ENCODE results near the gene RPP30. TPM values are rescaled to one million over a fixed set of nuclear protein-coding genes. Genes with fewer than 3 reads are reported as not detected.
"Not testable (repeated sequence)": the region's sequence is repeated elsewhere in the genome, so short reads cannot be mapped to it uniquely, and the experiment has no call there.

Gene RPP30
- total RNA-seq, 1 experiment from 2014 or later, result 55.0 TPM

GRCh38 chr10:90939648-90940047 is 67.9 kb downstream of the RPP30 start:
- DNase-seq (ENCODE audit: low read depth), result no peak

GRCh38 chr10:90942980-90943379 is 71.2 kb downstream of the RPP30 start:
- not testable (repeated sequence) for DNase-seq (ENCODE audit: low read depth)

DNA sequence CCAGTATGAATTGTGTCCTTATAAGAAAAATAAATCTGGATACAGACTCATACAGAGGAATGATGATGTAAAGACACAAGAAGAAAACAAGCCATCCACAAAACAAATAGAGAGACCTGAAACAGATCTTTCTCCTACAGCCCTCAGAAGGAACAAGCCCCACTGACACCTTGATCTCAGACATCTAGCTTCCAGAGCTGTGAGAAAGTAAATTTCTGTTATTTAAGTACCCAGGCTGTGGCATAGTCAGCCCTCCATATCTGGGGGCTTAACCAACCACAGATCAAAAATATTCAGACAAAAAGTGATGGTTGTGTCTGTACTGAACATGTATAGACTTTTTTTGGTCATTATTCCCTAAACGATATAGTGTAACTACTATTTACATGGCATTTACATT is 73.0 kb downstream of the RPP30 start:
- no peak for DNase-seq (ENCODE audit: low read depth)

GRCh38 chr10:90945491-90946070 is 73.8 kb downstream of the RPP30 start:
- no peak for DNase-seq (ENCODE audit: low read depth)

DNA sequence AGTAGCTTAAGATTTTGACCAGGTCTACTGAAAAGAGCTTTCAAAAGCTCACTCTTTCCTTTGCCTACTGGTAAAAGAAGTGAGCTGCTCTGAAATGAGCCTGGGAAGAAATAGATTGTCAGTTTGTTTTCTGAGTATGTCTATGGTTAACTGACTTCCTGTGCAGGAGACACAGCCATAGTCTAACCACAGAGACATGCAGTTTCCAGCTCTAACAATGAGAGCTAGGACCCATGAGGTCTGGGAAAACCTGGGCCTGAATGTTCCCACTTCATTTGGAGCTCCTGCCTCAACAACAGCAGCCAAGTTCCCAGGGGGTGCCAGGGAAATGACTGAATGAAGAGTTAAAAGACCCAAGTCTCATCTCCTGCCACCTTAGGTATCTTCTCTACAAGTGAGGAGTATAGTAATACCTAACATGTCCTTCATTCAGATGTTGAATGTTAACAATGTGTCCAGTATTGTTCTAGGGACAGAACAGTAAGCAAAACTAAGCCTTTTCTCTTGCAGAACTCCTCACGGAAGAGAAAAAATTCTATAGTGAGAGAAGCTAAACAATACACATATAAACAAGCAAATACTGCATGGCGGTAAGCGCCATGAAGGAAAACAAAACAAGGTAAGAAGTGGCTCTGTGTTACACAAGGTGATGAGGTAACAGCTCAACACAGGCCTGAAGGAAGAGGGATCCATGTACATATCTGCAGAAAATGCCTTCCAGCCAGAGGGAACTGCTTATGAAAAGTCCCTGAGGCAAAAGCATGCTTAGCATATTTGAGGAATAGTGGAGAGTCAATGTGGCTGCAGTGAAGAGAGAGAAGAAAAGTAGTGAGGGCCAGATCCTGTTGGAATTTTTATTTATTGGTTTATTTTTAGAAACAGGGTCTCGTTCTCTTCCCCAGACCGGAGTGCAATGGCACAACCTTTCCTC is 75.5 kb downstream of the RPP30 start:
- peak; percentile 51 for DNase-seq (ENCODE audit: low read depth)

Other genes starting within 250 kb of the RPP30 start
- 18.3 and 19.6 TPM in 2 replicates for gene HTR7, start 13.9 kb upstream of the RPP30 start, total RNA-seq (2014; rRNA removed)
- gene ANKRD1, start 49.1 kb downstream of the RPP30 start, total RNA-seq (2014; rRNA removed), result 216 and 251 TPM in 2 replicates

Data from LHCN-M2 (cell line).